Measurements from ENCODE around the gene TMEM117. TPM values are rescaled to one million over a fixed set of nuclear protein-coding genes. Genes with fewer than 3 reads are reported as not detected.

Gene TMEM117
- total RNA-seq, 1 experiment from 2014 or later: 1.1 TPM

DNA sequence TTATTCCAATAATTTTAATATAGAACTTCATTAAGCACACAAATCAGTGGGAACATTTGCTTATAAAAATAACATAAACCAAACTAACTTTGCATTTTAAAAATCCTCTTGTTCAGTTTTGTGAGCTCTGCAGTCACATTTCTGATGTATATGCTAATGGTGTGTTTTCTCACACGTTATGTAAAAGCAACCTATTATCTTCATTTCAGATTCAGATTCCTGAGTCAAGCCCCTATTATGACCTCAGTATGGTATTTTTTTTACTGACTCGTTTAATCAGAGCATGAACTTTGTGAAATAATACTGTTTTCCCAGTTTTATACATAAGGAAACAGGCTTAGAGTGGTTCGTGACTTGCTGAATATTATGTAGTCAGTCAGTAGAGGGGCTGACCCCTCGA lies 394.0 kb downstream of the TMEM117 start:
- CTCF ChIA-PET: no interaction called here
- TF ChIP-seq, protein P1, sequence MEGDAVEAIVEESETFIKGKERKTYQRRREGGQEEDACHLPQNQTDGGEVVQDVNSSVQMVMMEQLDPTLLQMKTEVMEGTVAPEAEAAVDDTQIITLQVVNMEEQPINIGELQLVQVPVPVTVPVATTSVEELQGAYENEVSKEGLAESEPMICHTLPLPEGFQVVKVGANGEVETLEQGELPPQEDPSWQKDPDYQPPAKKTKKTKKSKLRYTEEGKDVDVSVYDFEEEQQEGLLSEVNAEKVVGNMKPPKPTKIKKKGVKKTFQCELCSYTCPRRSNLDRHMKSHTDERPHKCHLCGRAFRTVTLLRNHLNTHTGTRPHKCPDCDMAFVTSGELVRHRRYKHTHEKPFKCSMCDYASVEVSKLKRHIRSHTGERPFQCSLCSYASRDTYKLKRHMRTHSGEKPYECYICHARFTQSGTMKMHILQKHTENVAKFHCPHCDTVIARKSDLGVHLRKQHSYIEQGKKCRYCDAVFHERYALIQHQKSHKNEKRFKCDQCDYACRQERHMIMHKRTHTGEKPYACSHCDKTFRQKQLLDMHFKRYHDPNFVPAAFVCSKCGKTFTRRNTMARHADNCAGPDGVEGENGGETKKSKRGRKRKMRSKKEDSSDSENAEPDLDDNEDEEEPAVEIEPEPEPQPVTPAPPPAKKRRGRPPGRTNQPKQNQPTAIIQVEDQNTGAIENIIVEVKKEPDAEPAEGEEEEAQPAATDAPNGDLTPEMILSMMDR (IDR thresholded peaks at IDR 0.05; ENCODE audit: unreplicated experiment): no peak
- H3K36me3 Mint-ChIP-seq (ENCODE audit: insufficient read depth, unreplicated experiment): no peaks in the 10 kb centered on the region
- no TSS peak for BruUV-seq (replicated peaks)
- peaks cover 6% of the 10 kb centered on the region for H3K9me3 Mint-ChIP-seq (ENCODE audit: low read depth, unreplicated experiment)
- H3K4me1 Mint-ChIP-seq (ENCODE audit: low read depth, unreplicated experiment): no peaks in the 10 kb centered on the region
- intact Hi-C loops (cut with micrococcal nuclease; ENCODE audit: unreplicated experiment): no loop called here
- no peak overlapping the region for H3K4me3 Mint-ChIP-seq (ENCODE audit: low read depth, unreplicated experiment)
- H3K27me3 Mint-ChIP-seq (ENCODE audit: unreplicated experiment): no peaks in the 10 kb centered on the region
- no peak for DNase-seq
- H3K27ac Mint-ChIP-seq (ENCODE audit: unreplicated experiment): no peak overlapping the region

DNA sequence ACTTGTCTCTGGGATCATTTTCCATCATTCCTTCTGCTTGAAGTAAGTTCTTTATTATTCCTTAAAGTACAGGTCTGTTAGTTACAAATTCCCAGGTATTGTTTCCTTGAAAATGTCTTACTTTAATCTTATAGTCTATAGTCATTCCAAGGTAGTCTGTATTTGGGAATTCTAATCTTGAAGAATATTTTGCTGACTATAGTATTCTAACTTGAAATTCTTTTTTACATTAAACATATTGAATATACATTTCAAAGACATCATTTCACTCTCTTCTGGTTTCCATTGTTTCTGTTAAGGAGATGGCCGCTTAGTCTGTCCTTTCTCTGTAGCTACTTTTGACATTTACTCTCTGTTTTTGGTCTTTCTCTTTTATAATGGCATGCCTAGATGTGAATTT lies 399.8 kb downstream of the TMEM117 start:
- no peak for DNase-seq
- no TSS peak for BruUV-seq (replicated peaks)
- Mint-ChIP-seq H3K9me3 (ENCODE audit: low read depth, unreplicated experiment) (peaks cover 7% of the 10 kb centered on the region), H3K27ac (ENCODE audit: unreplicated experiment) (no peak overlapping the region), H3K27me3 (ENCODE audit: unreplicated experiment) (no peaks in the 10 kb centered on the region), H3K36me3 (ENCODE audit: insufficient read depth, unreplicated experiment) (no peaks in the 10 kb centered on the region), H3K4me1 (ENCODE audit: low read depth, unreplicated experiment) (no peaks in the 10 kb centered on the region), H3K4me3 (ENCODE audit: low read depth, unreplicated experiment) (no peak overlapping the region)
- CTCF ChIA-PET: interaction anchor here (0.7 kb wide), 1 partner anchor 714 kb away, joined by 4 read pairs; no protein-coding TSS in a partner anchor
- intact Hi-C loops (cut with micrococcal nuclease; ENCODE audit: unreplicated experiment): no loop called here
- TF ChIP-seq, protein P1 (IDR thresholded peaks at IDR 0.05; ENCODE audit: unreplicated experiment): no peak

DNA sequence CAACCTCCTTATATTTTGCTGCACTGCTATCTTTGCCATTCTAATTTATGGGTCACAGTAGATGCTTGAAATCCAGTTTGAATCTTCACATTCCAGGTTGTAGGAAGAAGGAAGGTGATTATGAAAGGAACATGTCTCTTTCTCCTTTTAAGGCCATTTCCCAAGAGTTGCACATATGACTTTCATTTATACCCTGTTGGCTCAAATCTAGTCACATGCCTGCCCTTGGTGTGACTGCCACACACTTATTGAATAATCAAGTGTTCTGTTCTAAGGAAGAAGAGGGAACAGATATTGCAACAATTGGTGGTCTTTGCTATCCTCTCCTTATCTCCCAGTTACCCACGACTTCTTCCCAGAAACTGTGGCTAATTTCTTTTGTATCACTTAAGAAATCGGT lies 404.3 kb downstream of the TMEM117 start:
- Mint-ChIP-seq H3K27me3 (ENCODE audit: unreplicated experiment) (no peaks in the 10 kb centered on the region), H3K4me1 (ENCODE audit: low read depth, unreplicated experiment) (no peaks in the 10 kb centered on the region), H3K27ac (ENCODE audit: unreplicated experiment) (no peak overlapping the region), H3K4me3 (ENCODE audit: low read depth, unreplicated experiment) (no peak overlapping the region), H3K36me3 (ENCODE audit: insufficient read depth, unreplicated experiment) (no peaks in the 10 kb centered on the region), H3K9me3 (ENCODE audit: low read depth, unreplicated experiment) (peaks cover 9% of the 10 kb centered on the region)
- no peak for DNase-seq
- TF ChIP-seq, protein P1 (IDR thresholded peaks at IDR 0.05; ENCODE audit: unreplicated experiment): no peak
- CTCF ChIA-PET: no interaction called here
- intact Hi-C loops (cut with micrococcal nuclease; ENCODE audit: unreplicated experiment): no loop called here
- BruUV-seq (replicated peaks): no TSS peak

DNA sequence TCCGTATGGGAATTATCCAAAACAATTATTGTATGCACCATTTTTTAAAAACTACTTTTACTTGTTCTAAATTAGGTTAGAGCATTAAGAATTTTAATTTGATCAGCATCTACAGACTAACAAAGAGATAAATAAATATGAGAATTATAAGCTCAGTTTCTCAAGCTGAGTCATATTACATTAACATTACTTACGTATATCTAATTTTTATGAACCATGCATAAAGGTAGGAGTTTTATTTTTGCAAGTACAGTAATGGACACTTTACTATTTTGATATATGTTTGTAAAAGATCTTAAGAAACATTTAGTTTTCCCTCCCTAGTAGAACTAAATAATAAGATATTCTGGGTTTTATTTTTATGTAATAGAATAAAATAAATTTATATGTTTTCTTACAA lies 410.1 kb downstream of the TMEM117 start:
- no peaks in the 10 kb centered on the region for H3K27me3 Mint-ChIP-seq (ENCODE audit: unreplicated experiment)

More for the DNA sequence above, 410.1 kb downstream of the TMEM117 start:
- H3K36me3 Mint-ChIP-seq (ENCODE audit: insufficient read depth, unreplicated experiment): no peaks in the 10 kb centered on the region
- H3K4me3 Mint-ChIP-seq (ENCODE audit: low read depth, unreplicated experiment): no peak overlapping the region
- CTCF ChIA-PET: no interaction called here
- DNase-seq: no peak
- H3K9me3 Mint-ChIP-seq (ENCODE audit: low read depth, unreplicated experiment): peaks cover 5% of the 10 kb centered on the region
- H3K4me1 Mint-ChIP-seq (ENCODE audit: low read depth, unreplicated experiment): no peaks in the 10 kb centered on the region
- H3K27ac Mint-ChIP-seq (ENCODE audit: unreplicated experiment): no peak overlapping the region
- BruUV-seq (replicated peaks): no TSS peak
- TF ChIP-seq, protein P1 (IDR thresholded peaks at IDR 0.05; ENCODE audit: unreplicated experiment): no peak
- intact Hi-C loops (cut with micrococcal nuclease; ENCODE audit: unreplicated experiment): no loop called here
